ENCODE measurements around the gene HADHB.

HADHB gene

DNA sequence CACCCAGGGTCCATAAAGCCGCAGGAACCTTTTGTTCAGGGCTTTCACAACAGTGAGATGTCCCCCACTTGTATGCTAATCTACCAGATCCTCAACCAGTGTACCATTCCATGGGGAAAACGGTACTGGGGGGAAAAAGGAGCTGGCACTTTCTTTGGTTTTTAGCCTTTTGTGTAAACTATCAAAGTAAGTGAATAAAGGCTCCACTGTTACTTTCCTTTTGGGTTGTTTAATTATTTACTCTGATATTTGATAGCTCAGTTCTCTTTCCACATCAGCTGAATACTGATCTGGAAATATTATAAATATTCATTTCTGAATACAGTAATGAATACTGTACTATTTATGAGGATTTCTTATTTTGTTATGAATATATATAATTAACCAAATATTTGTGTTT lies 20.6 kb upstream of the HADHB start:
- TF ChIP-seq, protein P1, sequence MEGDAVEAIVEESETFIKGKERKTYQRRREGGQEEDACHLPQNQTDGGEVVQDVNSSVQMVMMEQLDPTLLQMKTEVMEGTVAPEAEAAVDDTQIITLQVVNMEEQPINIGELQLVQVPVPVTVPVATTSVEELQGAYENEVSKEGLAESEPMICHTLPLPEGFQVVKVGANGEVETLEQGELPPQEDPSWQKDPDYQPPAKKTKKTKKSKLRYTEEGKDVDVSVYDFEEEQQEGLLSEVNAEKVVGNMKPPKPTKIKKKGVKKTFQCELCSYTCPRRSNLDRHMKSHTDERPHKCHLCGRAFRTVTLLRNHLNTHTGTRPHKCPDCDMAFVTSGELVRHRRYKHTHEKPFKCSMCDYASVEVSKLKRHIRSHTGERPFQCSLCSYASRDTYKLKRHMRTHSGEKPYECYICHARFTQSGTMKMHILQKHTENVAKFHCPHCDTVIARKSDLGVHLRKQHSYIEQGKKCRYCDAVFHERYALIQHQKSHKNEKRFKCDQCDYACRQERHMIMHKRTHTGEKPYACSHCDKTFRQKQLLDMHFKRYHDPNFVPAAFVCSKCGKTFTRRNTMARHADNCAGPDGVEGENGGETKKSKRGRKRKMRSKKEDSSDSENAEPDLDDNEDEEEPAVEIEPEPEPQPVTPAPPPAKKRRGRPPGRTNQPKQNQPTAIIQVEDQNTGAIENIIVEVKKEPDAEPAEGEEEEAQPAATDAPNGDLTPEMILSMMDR (IDR thresholded peaks at IDR 0.05; ENCODE audit: insufficient read depth, low read length), result no peak
- TF ChIP-seq POLR2AphosphoS5 (IDR thresholded peaks at IDR 0.05; ENCODE audit: low read depth) (no peak), GABPA (IDR thresholded peaks at IDR 0.05; ENCODE audit: low read depth) (no peak), SPI1 (IDR thresholded peaks at IDR 0.05; ENCODE audit: borderline replicate concordance, low read depth) (no peak)
- TF ChIP-seq, protein P2, sequence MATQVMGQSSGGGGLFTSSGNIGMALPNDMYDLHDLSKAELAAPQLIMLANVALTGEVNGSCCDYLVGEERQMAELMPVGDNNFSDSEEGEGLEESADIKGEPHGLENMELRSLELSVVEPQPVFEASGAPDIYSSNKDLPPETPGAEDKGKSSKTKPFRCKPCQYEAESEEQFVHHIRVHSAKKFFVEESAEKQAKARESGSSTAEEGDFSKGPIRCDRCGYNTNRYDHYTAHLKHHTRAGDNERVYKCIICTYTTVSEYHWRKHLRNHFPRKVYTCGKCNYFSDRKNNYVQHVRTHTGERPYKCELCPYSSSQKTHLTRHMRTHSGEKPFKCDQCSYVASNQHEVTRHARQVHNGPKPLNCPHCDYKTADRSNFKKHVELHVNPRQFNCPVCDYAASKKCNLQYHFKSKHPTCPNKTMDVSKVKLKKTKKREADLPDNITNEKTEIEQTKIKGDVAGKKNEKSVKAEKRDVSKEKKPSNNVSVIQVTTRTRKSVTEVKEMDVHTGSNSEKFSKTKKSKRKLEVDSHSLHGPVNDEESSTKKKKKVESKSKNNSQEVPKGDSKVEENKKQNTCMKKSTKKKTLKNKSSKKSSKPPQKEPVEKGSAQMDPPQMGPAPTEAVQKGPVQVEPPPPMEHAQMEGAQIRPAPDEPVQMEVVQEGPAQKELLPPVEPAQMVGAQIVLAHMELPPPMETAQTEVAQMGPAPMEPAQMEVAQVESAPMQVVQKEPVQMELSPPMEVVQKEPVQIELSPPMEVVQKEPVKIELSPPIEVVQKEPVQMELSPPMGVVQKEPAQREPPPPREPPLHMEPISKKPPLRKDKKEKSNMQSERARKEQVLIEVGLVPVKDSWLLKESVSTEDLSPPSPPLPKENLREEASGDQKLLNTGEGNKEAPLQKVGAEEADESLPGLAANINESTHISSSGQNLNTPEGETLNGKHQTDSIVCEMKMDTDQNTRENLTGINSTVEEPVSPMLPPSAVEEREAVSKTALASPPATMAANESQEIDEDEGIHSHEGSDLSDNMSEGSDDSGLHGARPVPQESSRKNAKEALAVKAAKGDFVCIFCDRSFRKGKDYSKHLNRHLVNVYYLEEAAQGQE (IDR thresholded peaks at IDR 0.05; ENCODE audit: insufficient replicate concordance, low read depth), result no peak
- Histone ChIP-seq H3K27ac (replicated peaks) (no peak overlapping the region), H3K27me3 (ENCODE audit: insufficient read depth, poor library complexity, severe bottlenecking) (no peaks in the 10 kb centered on the region), H3K4me3 (replicated peaks; ENCODE audit: insufficient read depth, low read length) (no peak overlapping the region)
- DNase-seq (ENCODE audit: low read depth in 1 of 2, low spot score in 1 of 2), result no peak

DNA sequence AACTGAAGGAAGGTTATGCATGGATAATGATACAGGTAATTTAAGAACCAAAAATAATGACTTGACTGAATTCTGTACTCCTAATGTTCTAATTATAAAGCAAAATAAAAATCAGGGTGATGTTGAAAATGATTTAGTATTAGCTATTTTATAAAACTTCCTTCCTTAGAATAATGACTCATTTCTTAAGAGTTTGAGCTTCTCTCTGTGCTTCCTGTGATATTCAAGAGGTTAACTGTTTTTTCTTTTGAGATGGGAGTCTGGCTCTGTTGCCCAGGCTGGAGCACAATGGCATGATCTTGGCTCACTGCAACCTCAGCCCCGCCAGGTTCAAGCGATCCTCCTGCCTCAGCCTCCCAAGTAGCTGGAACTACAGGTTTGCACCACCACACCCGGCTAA lies 15.1 kb upstream of the HADHB start:
- TF ChIP-seq, protein P2 (IDR thresholded peaks at IDR 0.05; ENCODE audit: insufficient replicate concordance, low read depth), result no peak
- no peak for TF ChIP-seq SPI1 (IDR thresholded peaks at IDR 0.05; ENCODE audit: borderline replicate concordance, low read depth)
- no peak for TF ChIP-seq GABPA (IDR thresholded peaks at IDR 0.05; ENCODE audit: low read depth)
- no peak for TF ChIP-seq POLR2AphosphoS5 (IDR thresholded peaks at IDR 0.05; ENCODE audit: low read depth)
- TF ChIP-seq, protein P1 (IDR thresholded peaks at IDR 0.05; ENCODE audit: insufficient read depth, low read length), result no peak
- no peak for DNase-seq (ENCODE audit: low read depth in 1 of 2, low spot score in 1 of 2)
- Histone ChIP-seq H3K27me3 (ENCODE audit: insufficient read depth, poor library complexity, severe bottlenecking) (no peaks in the 10 kb centered on the region), H3K27ac (replicated peaks) (no peak overlapping the region), H3K4me3 (replicated peaks; ENCODE audit: insufficient read depth, low read length) (no peak overlapping the region)

DNA sequence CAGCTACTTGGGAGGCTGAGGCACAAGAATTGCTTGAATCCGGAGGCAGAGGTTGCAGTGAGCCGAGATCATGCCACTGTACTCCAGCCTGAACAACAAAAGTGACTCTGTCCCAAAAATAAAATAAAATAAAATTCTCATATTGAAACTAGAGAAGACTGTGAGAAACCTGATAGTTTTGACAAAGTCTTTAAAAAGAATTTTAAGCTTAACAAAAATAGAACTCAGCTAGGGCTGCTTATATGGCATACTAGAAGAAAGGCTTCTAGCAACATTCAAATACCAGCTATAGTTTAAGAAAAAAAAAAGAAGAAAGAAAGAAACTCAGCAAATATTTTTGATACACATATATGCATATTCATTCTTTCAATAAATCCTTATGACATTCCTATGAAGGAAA lies 13.9 kb upstream of the HADHB start:
- H3K27ac ChIP-seq (replicated peaks), result no peak overlapping the region
- DNase-seq (ENCODE audit: low read depth in 1 of 2, low spot score in 1 of 2), result no peak
- H3K27me3 ChIP-seq (ENCODE audit: insufficient read depth, poor library complexity, severe bottlenecking), result no peaks in the 10 kb centered on the region
- H3K4me3 ChIP-seq (replicated peaks; ENCODE audit: insufficient read depth, low read length), result no peak overlapping the region
- TF ChIP-seq GABPA (IDR thresholded peaks at IDR 0.05; ENCODE audit: low read depth) (no peak), SPI1 (IDR thresholded peaks at IDR 0.05; ENCODE audit: borderline replicate concordance, low read depth) (no peak), POLR2AphosphoS5 (IDR thresholded peaks at IDR 0.05; ENCODE audit: low read depth) (no peak)
- TF ChIP-seq, protein P1 (IDR thresholded peaks at IDR 0.05; ENCODE audit: insufficient read depth, low read length), result no peak
- TF ChIP-seq, protein P2 (IDR thresholded peaks at IDR 0.05; ENCODE audit: insufficient replicate concordance, low read depth), result no peak
